UCSD-AML1 (cell line): ENCODE data around the gene TMCO4.
"Not testable (repeated sequence)": the region's sequence is repeated elsewhere in the genome, so short reads cannot be mapped to it uniquely, and the experiment has no call there.

Experiments used
- DNase-seq: peaks from one replicate; lab custom pipeline; 2025; ENCODE audit not compliant: unreplicated experiment; lab: John Stamatoyannopoulos, UW

Gene TMCO4

DNA sequence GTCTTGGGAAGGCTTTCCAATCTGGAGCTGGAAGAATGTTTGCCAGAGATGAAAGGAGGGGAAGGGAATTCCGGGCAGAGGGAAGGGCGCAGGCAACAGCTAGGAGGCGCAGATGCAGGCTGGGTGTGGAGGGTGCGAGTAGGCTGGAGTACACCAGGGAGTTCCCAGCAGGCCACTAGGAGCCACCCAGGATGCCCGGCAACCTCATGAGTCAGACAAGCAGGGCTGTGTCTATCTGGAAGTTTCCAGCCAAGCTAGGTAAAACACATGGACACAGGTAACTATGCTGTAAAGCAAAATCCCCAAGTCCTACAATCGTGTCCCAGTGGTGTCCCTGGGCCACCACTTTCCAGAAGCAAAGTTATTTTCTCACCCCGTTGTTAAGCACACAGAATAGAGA lies 156.6 kb downstream of the TMCO4 start:
- DNase-seq, result no peak

DNA sequence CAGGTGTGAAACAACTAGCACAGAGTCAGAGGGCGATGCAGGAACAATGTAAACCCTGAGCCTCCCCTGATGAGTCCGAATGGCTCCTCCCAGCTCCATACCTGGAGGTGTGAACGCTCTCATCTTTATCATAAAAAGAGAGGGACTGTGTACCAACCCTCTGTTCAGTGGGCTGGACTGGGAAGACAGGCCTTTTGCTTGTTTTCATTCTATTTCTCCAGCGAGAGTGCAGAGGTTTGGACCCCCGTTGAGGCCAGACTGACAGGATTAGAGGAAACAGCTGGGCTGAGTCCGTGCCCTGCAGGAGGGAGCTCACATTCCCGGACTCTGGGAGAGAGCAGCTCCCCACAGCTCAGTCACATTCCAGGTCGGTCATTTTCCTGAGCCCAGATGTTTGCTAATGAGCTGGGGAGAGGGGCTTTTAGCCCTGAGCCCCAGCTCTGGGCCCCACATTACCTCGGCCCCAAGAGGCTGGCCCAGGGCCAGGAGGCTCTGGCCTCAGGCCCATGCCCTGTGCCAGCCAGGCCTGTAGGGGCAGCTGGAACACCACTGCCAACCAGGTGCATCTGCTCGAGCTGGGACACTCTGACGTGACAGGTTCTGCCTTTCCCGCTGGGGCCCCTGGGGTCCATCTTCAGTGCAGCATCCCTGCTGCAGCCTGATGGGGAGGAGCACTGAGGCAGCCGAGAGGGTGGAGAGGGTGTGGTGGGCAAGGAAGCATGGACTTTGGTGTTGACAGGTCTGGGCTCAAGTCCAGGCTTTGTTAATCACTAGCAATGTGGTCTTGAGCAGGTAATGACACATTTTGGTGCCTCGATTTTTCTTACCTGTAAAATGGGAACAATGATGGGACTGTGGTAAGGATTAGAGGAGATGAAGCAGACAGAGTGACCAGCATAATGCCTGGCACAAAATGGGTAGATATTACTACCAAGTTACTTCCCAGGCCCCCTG lies 159.1 kb downstream of the TMCO4 start:
- no peak for DNase-seq

DNA sequence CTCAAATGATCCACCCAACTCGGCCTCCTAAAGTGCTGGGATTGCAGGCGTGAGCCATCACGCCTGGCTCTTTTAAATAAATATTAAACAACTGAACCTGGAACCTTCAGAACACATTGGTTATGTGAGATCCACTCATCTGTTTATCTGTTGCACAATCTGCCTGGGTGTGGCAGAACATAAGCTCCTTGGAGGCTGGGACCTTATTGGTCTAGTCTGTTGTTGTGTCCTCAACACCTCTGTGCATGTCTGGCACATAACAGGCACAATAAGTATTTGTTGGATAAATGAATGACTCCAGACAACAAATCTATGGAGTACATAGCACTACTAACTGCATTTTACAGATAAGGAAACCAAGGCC lies 159.7 kb downstream of the TMCO4 start:
- DNase-seq, result no peak

DNA sequence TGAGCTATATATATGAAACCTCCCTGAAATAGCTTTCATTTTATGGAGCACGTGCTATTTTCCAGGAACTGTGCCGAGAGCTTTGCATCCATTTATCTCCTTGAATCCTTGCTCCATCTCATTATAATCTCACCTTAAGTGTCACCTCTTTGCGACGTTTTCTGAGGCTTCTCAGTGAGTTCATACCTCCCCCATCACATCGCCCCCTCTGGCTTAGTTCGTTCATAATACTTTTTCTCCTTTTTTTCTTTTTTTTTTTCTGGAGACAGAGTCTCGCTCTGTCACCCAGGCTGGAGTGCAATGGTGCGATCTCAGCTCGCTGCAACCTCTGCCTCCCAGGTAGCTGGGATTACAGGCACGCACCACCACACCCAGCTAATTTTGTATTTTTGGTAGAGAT lies 160.5 kb downstream of the TMCO4 start:
- not testable (repeated sequence) for DNase-seq

DNA sequence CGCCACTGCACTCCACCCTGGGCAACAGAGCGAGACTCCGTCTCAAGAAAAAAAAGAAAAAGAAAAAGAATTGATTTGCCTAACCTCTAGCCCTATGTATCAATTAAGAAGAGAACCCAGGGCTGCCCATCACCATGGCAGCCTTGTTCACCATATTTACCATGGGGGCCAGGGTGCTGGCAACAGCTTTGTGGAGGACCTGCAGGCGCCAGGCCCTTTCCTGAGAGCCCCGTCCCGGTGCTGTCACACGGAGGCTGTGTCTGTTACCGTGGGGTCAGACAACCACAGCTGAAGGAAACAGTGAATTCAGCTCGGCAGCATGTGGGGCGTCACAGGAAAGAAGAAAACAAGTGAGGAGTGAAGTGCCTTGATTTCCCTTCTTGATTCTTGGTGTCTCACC lies 162.1 kb downstream of the TMCO4 start:
- DNase-seq, result no peak

DNA sequence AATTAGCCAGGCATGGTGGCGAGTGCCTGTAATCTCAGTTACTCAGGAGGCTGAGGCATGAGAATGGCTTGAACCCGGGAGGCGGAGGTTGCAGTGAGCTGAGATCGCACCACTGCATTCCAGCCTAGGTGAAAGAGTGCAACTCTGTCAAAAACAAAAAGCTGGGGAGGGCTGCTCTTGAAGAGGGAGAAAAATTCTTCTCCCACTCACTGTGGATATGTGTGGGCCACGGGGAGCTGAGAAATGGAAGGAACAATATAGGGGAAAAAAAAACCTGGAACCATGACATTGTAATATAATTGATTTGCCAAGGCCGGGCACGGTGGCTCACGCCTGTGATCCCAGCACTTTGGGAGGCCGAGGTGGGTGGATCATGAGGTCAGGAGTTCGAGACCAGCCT lies 163.0 kb downstream of the TMCO4 start:
- not testable (repeated sequence) for DNase-seq

DNA sequence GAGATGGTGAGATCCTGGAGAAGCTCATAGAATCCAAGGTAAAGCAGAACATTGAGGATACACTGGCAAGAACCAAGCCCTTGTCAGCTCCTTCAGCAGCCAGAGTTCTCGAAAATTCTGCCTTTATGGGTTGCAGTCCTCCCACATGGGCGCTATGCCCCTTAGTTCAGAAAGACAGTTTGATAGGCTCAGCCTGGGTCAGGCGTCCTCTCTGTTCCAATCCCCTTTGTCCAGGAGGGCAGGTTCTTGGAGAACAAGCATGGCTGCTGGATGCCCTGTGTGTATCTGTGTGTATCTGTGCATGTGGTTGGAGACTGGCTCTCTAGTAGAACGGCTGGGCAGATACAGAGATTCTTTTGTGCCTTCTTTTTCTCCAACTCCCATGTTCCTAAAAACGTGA lies 163.7 kb downstream of the TMCO4 start:
- no peak for DNase-seq

DNA sequence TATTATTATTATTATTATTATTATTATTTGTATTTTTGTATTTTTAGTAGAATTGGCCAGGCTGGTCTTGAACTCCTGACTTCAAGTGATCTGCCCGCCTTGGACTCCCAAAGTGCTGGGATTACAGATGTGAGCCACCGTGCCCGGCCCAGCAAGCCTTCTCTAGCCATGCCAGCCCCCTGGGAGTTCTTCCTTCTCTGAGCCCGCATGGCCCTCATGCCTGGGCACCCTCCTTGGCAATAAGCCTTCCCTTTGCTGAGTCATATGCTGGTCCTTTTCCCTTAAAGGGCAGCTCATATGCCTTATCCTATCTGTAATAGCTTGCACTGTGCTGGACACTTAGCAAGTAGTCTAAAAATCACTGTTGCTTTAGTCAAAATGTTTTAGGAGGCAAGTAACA lies 164.1 kb downstream of the TMCO4 start:
- no peak for DNase-seq

DNA sequence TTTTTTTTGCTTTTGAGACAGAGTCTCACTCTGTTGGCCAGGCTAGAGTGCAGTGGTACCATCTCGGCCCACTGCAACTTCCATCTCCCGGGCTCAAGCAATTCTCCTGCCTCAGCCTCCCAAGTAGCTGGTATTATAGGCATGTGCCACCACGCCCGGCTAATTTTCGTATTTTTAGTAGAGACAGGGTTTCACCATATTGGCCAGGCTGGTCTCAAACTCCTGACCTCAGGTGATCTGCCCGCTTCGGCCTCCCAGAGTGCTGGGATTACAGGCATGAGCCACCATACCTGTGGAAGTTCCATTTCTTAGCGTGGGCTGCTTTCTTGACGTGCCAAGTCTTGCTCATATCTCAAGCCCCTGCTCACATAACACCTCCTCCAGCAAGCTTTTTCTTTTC lies 164.7 kb downstream of the TMCO4 start:
- not testable (repeated sequence) for DNase-seq

DNA sequence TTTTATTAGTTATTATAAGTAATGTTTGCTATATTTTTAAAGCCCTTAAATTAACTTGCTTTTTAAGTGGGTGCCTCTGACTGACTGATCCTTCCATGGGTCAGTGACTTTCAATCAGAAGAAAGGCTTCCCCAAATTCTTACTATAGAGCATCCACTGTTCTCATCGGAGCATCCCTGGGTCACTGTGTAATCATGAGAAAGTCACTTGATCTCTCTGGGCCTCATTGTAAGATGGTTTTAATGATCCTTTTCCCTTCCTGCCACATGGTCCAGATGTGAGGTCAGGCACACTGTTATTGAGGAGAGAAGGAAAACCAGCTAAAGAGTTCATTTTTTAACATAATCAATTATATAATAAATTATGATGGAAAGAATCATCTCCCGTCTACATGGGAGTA lies 166.6 kb downstream of the TMCO4 start:
- DNase-seq, result no peak
